ENCODE measurements around the gene NSUN5. TPM values are rescaled to one million over a fixed set of nuclear protein-coding genes. Genes with fewer than 3 reads are reported as not detected.
"Not testable (repeated sequence)": the region's sequence is repeated elsewhere in the genome, so short reads cannot be mapped to it uniquely, and the experiment has no call there.

Gene NSUN5
- total and polyA plus RNA-seq, 8 donors = 6.7 to 97.3 (median 22.4) TPM; not detected in 1

DNA sequence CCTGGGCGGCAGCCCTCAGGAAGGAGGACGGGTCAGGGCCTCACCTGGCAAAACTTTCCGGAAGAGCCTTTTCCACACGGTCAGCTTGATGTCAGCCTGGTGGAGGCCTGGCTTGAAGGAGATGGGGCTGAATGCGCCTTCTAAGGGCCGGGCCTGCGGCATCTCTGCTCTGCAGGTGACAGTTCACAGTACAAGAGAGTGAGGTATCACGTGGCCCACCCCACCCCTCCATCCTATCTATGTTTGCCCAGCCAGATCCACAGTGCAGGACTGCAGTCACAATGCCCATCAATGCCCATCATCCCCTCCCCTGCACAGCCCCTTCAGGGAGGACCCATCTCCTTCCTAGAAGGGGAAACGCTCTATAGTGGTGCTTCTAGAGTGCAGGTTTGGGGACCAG is 7.9 kb upstream of the NSUN5 start:
- Histone ChIP-seq H3K4me3 (no peak overlapping the region), H3K9me3 (no peaks in the 10 kb centered on the region), H3K4me1 (peaks cover 0 to 5% (median 0%) of the 10 kb centered on the region in 4 donors), H3K27ac (no peak overlapping the region), H3K27me3 (no peaks in the 10 kb centered on the region), H3K36me3 (no peaks in the 10 kb centered on the region)
- TF ChIP-seq EP300 (IDR thresholded peaks at IDR 0.05) (no peak), POLR2AphosphoS5 (IDR thresholded peaks at IDR 0.05) (no peak), POLR2A (IDR thresholded peaks at IDR 0.05) (no peak)
- TF ChIP-seq, protein P1, sequence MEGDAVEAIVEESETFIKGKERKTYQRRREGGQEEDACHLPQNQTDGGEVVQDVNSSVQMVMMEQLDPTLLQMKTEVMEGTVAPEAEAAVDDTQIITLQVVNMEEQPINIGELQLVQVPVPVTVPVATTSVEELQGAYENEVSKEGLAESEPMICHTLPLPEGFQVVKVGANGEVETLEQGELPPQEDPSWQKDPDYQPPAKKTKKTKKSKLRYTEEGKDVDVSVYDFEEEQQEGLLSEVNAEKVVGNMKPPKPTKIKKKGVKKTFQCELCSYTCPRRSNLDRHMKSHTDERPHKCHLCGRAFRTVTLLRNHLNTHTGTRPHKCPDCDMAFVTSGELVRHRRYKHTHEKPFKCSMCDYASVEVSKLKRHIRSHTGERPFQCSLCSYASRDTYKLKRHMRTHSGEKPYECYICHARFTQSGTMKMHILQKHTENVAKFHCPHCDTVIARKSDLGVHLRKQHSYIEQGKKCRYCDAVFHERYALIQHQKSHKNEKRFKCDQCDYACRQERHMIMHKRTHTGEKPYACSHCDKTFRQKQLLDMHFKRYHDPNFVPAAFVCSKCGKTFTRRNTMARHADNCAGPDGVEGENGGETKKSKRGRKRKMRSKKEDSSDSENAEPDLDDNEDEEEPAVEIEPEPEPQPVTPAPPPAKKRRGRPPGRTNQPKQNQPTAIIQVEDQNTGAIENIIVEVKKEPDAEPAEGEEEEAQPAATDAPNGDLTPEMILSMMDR (IDR thresholded peaks at IDR 0.05) = no peak
- intact Hi-C loops (cut with DNase I; ENCODE audit: low total_unique reads) = loop anchor here (10.0 kb wide), 1 partner anchor 118 kb away; the partner anchor contains the start of gene FZD9
- WGBS, 5 donors = 80 to 95% (median 85%) methylated on average over 5 to 9 of the region's 9 CpGs
- no peak for DNase-seq

DNA sequence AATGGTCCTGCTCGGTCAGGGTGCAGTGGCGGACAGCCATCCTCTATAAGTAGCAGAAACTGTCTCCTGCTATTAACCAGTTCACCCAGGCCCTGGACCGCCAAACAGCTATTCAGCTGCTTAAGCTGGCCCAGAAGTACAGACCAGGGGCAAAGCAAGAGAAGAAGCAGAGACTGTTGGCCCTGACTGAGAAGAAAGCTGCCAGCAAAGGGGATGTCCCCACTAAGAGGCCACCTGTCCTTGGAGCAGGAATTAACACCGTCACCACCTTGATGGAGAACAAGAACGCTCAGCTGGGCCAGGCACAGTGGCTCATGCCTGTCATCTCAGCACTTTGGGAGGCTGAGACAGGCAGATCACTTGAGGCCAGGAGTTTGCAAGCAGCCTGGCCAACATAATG is 5.6 kb upstream of the NSUN5 start:
- no peaks in the 10 kb centered on the region for H3K36me3 ChIP-seq
- H3K27me3 ChIP-seq = no peaks in the 10 kb centered on the region
- H3K4me1 ChIP-seq = peaks cover 0 to 2% (median 2%) of the 10 kb centered on the region in 4 donors
- DNase-seq = no peak
- TF ChIP-seq POLR2AphosphoS5 (IDR thresholded peaks at IDR 0.05) (no peak), EP300 (IDR thresholded peaks at IDR 0.05) (no peak), POLR2A (IDR thresholded peaks at IDR 0.05) (no peak)
- H3K9me3 ChIP-seq = no peaks in the 10 kb centered on the region
- no peak overlapping the region for H3K4me3 ChIP-seq
- WGBS, 5 donors = 63 to 84% (median 80%) methylated on average over 3 to 5 of the region's 5 CpGs
- intact Hi-C loops (cut with DNase I; ENCODE audit: low total_unique reads) = loop anchor here (10.0 kb wide), 1 partner anchor 121 kb away; the partner anchor contains the start of gene FZD9
- no peak overlapping the region for H3K27ac ChIP-seq

DNA sequence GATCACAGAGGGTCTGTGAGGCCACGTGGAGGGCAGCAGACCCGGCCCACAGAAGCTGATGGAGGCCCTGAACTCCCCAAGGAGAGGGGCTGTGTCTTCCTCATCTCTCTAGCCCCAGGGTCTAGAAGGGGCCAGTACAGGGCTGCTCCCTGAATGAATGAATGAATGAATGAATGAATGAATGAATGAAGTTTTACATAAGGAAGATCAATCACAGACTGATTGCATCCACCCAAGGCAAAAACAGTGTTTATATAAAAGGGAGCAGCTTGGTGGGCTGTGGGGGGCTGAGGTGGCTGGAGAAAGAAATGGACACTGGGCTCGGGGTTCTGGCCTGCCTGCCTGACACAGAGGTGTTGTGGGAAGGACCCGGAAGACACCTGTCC is 4.9 kb upstream of the NSUN5 start:
- Histone ChIP-seq H3K4me1 (peaks cover 3 to 10% (median 8%) of the 10 kb centered on the region in 4 donors), H3K9me3 (no peaks in the 10 kb centered on the region), H3K36me3 (no peaks in the 10 kb centered on the region), H3K27me3 (no peaks in the 10 kb centered on the region), H3K27ac (no peak overlapping the region), H3K4me3 (no peak overlapping the region)
- no peak for DNase-seq
- intact Hi-C loops (cut with DNase I; ENCODE audit: low total_unique reads) = loop anchor here (10.0 kb wide), 1 partner anchor 121 kb away; the partner anchor contains the start of gene FZD9
- WGBS, 5 donors = 78 to 96% (median 83%) methylated on average over 4 of the region's 4 CpGs
- TF ChIP-seq, protein P1 (IDR thresholded peaks at IDR 0.05) = no peak
- no peak for TF ChIP-seq POLR2AphosphoS5 (IDR thresholded peaks at IDR 0.05)
- TF ChIP-seq POLR2A (IDR thresholded peaks at IDR 0.05) = no peak
- no peak for TF ChIP-seq EP300 (IDR thresholded peaks at IDR 0.05)

DNA sequence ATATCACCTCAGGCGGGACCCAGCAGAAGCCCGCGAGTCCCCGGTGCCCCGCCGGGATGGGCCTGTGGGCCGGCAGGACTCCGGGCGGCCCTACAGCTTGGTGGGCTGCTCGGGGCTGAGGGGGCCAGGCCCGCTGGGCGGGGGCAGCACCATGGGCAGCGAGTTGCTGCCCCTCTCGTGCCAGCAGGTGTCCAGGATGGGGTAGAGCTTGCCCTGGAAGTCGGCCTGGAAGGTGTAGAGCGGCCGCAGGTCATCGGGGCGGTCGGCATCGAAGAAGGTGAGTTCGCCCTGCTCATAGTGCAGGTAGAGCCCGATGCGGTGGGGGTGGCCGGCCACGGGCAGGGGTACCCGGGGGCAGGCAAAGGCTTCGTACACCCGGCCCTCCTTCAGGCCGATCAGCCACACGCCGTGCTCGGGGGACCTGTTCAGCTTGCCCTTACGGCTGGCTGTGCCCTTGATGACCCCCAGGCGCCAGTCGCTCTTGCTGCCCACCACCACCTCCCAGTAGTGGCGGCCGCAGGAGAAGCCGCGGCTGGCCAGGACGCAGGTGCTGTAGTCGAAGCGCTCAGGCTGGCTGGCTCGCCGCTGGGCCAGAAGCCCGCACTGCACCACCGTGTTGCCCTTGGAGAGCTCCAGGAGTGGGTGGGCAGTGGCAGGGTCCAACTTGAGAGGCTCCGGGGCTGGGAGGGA is 4.3 kb upstream of the NSUN5 start:
- Histone ChIP-seq H3K4me3 (no peak overlapping the region), H3K27ac (no peak overlapping the region), H3K9me3 (no peaks in the 10 kb centered on the region), H3K4me1 (peaks cover 5 to 15% (median 11%) of the 10 kb centered on the region in 4 donors), H3K36me3 (no peaks in the 10 kb centered on the region), H3K27me3 (no peaks in the 10 kb centered on the region)
- DNase-seq = no peak
- intact Hi-C loops (cut with DNase I; ENCODE audit: low total_unique reads) = loop anchor here (10.0 kb wide), 1 partner anchor 122 kb away; the partner anchor contains the start of gene FZD9
- WGBS, 5 donors = 92 to 96% (median 94%) methylated on average over 12 to 48 of the region's 48 CpGs
- TF ChIP-seq POLR2A (IDR thresholded peaks at IDR 0.05) (no peak), POLR2AphosphoS5 (IDR thresholded peaks at IDR 0.05) (no peak)

DNA sequence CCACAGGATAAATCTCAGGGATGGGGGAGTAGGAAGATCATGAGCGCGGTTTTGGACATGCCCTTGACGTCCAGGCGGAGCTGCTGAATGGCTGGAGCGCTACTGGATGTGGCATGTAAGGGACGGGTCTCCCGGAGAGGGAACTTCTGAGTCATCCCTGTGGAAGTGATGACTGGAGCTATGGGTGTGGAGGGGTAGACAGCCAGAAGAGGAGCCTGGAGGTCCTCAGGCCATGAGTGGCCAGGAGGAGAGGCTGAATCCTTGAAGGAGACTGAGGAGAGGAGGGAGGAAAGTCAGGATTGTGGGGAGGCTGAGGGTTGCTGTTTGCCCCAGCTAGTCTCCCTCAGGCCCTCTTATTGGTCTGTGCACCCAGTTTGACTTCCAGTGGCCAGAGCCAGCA is 2.8 kb upstream of the NSUN5 start:
- intact Hi-C loops (cut with DNase I; ENCODE audit: low total_unique reads) = loop anchor here (10.0 kb wide), 1 partner anchor 123 kb away; the partner anchor contains the start of gene FZD9
- not testable (repeated sequence) for H3K4me3 ChIP-seq, H3K27ac ChIP-seq, H3K27me3 ChIP-seq, DNase-seq, H3K9me3 ChIP-seq
- peaks cover 6 to 10% (median 8%) of the 10 kb centered on the region in 4 donors for H3K36me3 ChIP-seq
- peaks cover 8 to 22% (median 20%) of the 10 kb centered on the region in 4 donors for H3K4me1 ChIP-seq
- 82 to 96% (median 92%) methylated on average over 3 to 7 of the region's 7 CpGs for WGBS, 5 donors
